ENCODE measurements around the gene SPANXN1. TPM values are rescaled to one million over a fixed set of nuclear protein-coding genes. Genes with fewer than 3 reads are reported as not detected.
"Not testable (repeated sequence)": the region's sequence is repeated elsewhere in the genome, so short reads cannot be mapped to it uniquely, and the experiment has no call there.

Gene SPANXN1
- polyA plus RNA-seq (2013, experiment 1 of 2), result not detected
- polyA plus RNA-seq (2013, experiment 2 of 2), result not detected

GRCh38 chrX:145247203-145247602 is at the start of gene SPANXN1:
Gene SPANXN1, plus strand, starts transcription at chrX:145247503. Its CDS starts 84 bp downstream, at chrX:145247587.
- H3K4me3 ChIP-seq (ENCODE audit: extremely low read depth, insufficient read depth, low read length, poor library complexity, severe bottlenecking); H3K4me1 ChIP-seq (ENCODE audit: control insufficient read depth, insufficient read depth, low read length, poor library complexity, severe bottlenecking); H3K9me3 ChIP-seq (ENCODE audit: control insufficient read depth, low read length); H3K27ac ChIP-seq (ENCODE audit: low read depth, low read length, severe bottlenecking); H3K36me3 ChIP-seq (ENCODE audit: control insufficient read depth, insufficient read depth, low read length): not testable (repeated sequence)
- WGBS, 2 experiments (ENCODE audit: insufficient coverage in 2 of 2), result 17% methylated on average over 1 of the region's 4 CpGs; no CpG with 5 or more reads in 1 of the 2 experiments

GRCh38 chrX:145199078-145199477 is 48.2 kb upstream of the SPANXN1 start:
- Histone ChIP-seq H3K4me1 (ENCODE audit: control insufficient read depth, insufficient read depth, low read length, poor library complexity, severe bottlenecking) (no peaks in the 10 kb centered on the region), H3K9me3 (ENCODE audit: control insufficient read depth, low read length) (peaks cover 5% of the 10 kb centered on the region), H3K27ac (ENCODE audit: low read depth, low read length, severe bottlenecking) (no peak overlapping the region), H3K36me3 (ENCODE audit: control insufficient read depth, insufficient read depth, low read length) (no peaks in the 10 kb centered on the region), H3K4me3 (ENCODE audit: extremely low read depth, insufficient read depth, low read length, poor library complexity, severe bottlenecking) (no peak overlapping the region)
- no CpG with 5 or more reads among the region's 3 CpGs for WGBS, 2 experiments (ENCODE audit: insufficient coverage in 2 of 2)

GRCh38 chrX:145213504-145213903 is 33.8 kb upstream of the SPANXN1 start:
- Histone ChIP-seq H3K4me1 (ENCODE audit: control insufficient read depth, insufficient read depth, low read length, poor library complexity, severe bottlenecking) (no peaks in the 10 kb centered on the region), H3K9me3 (ENCODE audit: control insufficient read depth, low read length) (no peaks in the 10 kb centered on the region), H3K27ac (ENCODE audit: low read depth, low read length, severe bottlenecking) (no peak overlapping the region), H3K36me3 (ENCODE audit: control insufficient read depth, insufficient read depth, low read length) (no peaks in the 10 kb centered on the region), H3K4me3 (ENCODE audit: extremely low read depth, insufficient read depth, low read length, poor library complexity, severe bottlenecking) (no peak overlapping the region)
- WGBS, 2 experiments (ENCODE audit: insufficient coverage in 2 of 2), result no CpG with 5 or more reads among the region's 2 CpGs

- Histone ChIP-seq H3K4me1 (ENCODE audit: control insufficient read depth, insufficient read depth, low read length, poor library complexity, severe bottlenecking) (no peaks in the 10 kb centered on the region), H3K27ac (ENCODE audit: low read depth, low read length, severe bottlenecking) (no peak overlapping the region), H3K4me3 (ENCODE audit: extremely low read depth, insufficient read depth, low read length, poor library complexity, severe bottlenecking) (no peak overlapping the region), H3K36me3 (ENCODE audit: control insufficient read depth, insufficient read depth, low read length) (no peaks in the 10 kb centered on the region), H3K9me3 (ENCODE audit: control insufficient read depth, low read length) (peaks cover 11% of the 10 kb centered on the region)
- no CpG with 5 or more reads among the region's 4 CpGs for WGBS, 2 experiments (ENCODE audit: insufficient coverage in 2 of 2)
These were observed 44.9 kb downstream of the SPANXN1 start for GRCh38 chrX:145292218-145292617.

All from mesodermal cell (in vitro differentiated cells).